SH-SY5Y (cell line): ENCODE results near the gene CNGA3.

Experiments used
- GATA2 ChIP-seq: IDR thresholded peaks from 2 replicates; pipeline ENCODE4 v1.6.1; 2011; ENCODE audit warnings: mild to moderate bottlenecking, low read depth, low read length
- GATA3 ChIP-seq: IDR thresholded peaks from 2 replicates; pipeline ENCODE4 v1.6.1; 2011; ENCODE audit warnings: low read depth, mild to moderate bottlenecking, low read length, moderate library complexity

GRCh38 chr2:98311771-98312545, 34.3 kb upstream of the CNGA3 start:
- no peak for TF ChIP-seq GATA2
- TF ChIP-seq GATA3: no peak
